DND-41 (cell line): ENCODE measurements around the gene TMEM200C.

ENCODE experiments used
- CTCF ChIP-seq: IDR thresholded peaks from 2 replicates; pipeline ENCODE4 v1.5.1; 2012; ENCODE audit warnings: borderline replicate concordance, low read length, moderate library complexity, mild to moderate bottlenecking; ENCODE audit not compliant: poor library complexity, severe bottlenecking; ENCODE audit errors: extremely low read depth
- EZH2 ChIP-seq: IDR thresholded peaks from 3 replicates; pipeline ENCODE4 v1.6.1; 2012; ENCODE audit warnings: borderline replicate concordance, low read depth, mild to moderate bottlenecking, moderate library complexity, low read length, inconsistent platforms; ENCODE audit not compliant: severe bottlenecking

GRCh38 chr18:5885361-5885760 is 10.0 kb downstream of the TMEM200C start:
- TF ChIP-seq CTCF (no peak), EZH2 (no peak)
